ENCODE results near the gene GRIN3B.

GRIN3B gene

DNA sequence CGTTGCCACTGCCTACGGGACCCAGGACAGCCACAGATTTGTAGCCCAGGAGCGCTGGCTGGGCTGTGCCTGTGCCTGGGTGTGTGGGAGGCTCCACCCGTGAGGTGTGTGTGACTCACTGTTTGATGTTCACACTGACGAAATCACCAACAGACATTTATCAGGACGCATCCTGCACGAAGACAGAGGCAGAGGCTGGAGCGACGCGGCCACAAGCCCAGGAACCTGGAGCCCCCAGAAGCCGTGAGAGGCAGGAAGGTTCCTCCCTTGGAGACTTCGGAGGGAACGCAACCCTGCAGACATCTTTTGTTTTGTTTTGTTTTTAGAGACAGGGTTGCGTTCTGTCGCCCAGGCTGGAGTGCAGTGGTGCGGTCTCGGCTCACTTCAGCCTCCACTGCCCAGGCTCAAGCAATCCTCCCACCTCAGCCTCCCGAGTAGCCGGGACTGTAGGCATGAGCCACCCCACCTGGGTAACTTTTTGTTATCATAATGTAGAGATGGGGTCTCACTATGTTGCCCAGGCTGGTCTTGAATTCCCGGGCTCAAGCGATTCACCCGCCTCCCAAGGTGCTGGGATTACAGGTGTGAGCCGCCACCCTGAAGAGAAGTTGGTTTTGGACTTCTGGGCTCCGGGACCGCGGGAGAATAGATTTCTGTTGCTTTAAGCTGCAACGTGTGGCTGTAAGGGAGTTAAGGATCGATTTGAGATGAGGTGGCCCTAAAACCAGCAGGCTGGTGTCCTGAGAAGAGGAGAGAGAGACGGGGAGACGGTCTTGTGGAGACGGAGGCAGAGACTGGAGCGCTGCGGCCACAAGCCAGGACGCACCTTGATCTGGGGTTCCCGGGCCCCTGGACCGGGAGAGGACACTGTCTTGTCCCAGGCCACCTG, 41.0 kb upstream of the GRIN3B start:
- Histone ChIP-seq H3K27me3 (no peaks in the 10 kb centered on the region), H3K36me3 (peaks cover 58% of the 10 kb centered on the region), H3K4me1 (ENCODE audit: control insufficient read depth in 1 of 2, insufficient read depth in 1 of 2, low read depth in 1 of 2, low read length in 1 of 2) (peaks cover 1 to 3% of the 10 kb centered on the region in 2 experiments), H3K27ac (no peak overlapping the region), H3K4me3 (ENCODE audit: low read depth in 1 of 2, low read length in 1 of 2) (no peak overlapping the region), H3K9me3 (no peaks in the 10 kb centered on the region)
- no peak for TF ChIP-seq CTCF (IDR thresholded peaks at IDR 0.05)

DNA sequence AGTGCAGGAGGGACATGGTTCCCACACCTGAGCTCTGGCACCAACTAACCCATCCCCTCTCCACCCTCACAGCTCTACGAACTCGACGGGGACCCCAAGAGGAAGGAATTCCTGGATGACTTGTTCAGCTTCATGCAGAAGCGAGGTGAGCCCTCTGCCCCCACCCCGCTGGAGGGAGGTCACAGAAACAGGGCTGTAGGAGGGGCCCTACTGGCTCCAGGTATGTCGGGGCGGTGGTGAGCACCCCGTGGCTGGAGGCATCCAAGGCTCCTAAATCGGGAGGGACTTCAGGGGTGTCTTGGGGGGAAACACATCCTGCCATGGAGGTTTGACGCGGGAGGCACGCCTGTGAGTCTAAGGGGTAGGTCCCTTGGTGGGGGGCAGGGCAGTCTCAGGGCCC, 40.2 kb upstream of the GRIN3B start:
- Histone ChIP-seq H3K27ac (no peak overlapping the region), H3K27me3 (no peaks in the 10 kb centered on the region), H3K9me3 (no peaks in the 10 kb centered on the region), H3K36me3 (peaks cover 64% of the 10 kb centered on the region), H3K4me3 (ENCODE audit: low read depth in 1 of 2, low read length in 1 of 2) (no peak overlapping the region), H3K4me1 (ENCODE audit: control insufficient read depth in 1 of 2, insufficient read depth in 1 of 2, low read depth in 1 of 2, low read length in 1 of 2) (peaks cover 0 to 3% of the 10 kb centered on the region in 2 experiments)
- TF ChIP-seq CTCF (IDR thresholded peaks at IDR 0.05), result no peak

- H3K36me3 ChIP-seq, result peaks cover 66% of the 10 kb centered on the region
- no peak overlapping the region for H3K4me3 ChIP-seq (ENCODE audit: low read depth in 1 of 2, low read length in 1 of 2)
- no peaks in the 10 kb centered on the region for H3K27me3 ChIP-seq
- no peak for TF ChIP-seq CTCF (IDR thresholded peaks at IDR 0.05)
- peaks cover 0 to 3% of the 10 kb centered on the region in 2 experiments for H3K4me1 ChIP-seq (ENCODE audit: control insufficient read depth in 1 of 2, insufficient read depth in 1 of 2, low read depth in 1 of 2, low read length in 1 of 2)
- no peaks in the 10 kb centered on the region for H3K9me3 ChIP-seq
- H3K27ac ChIP-seq, result no peak overlapping the region
These were observed 39.6 kb upstream of the GRIN3B start for GRCh38 chr19:960601-960938.

DNA sequence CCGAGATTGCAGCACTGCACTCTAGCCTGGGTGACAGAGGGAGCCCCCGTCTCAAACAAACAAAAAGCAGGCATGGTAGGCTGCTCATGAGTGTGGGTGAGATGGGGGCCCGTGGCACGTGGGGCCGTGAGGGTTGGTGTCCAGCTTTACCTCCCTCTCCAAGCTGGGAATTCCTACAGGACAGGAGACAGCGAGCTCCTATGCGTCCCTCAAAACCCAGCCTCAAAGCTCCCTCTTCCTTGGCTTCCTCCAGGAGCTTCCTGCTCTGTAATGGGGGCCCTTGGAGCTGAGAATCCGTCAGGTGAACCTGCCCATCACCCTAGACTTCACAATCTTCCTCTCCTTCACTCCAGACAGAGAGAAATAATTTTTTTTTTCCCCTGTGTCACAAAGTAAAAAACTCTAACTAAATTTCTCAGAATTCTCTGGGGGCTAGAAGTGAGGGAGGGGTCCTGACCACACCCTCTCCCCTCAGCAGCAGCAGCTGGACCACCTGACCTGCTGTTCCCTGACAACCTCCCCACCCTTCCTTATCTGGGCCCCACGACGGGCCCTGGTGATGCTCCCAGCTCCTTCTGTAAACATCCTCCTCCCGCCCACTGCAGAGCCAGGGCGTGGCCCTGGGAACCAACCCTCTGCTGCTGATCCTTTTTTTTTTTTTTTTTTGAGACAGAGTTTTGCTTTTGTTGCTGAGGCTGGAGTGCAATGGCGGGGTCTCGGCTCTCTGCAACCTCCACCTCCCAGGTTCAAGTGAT, 38.2 kb upstream of the GRIN3B start:
- H3K36me3 ChIP-seq, result peaks cover 81% of the 10 kb centered on the region

More for the DNA sequence above, 38.2 kb upstream of the GRIN3B start:
- Histone ChIP-seq H3K4me1 (ENCODE audit: control insufficient read depth in 1 of 2, insufficient read depth in 1 of 2, low read depth in 1 of 2, low read length in 1 of 2) (no peaks in the 10 kb centered on the region), H3K27me3 (no peaks in the 10 kb centered on the region), H3K9me3 (no peaks in the 10 kb centered on the region), H3K4me3 (ENCODE audit: low read depth in 1 of 2, low read length in 1 of 2) (no peak overlapping the region), H3K27ac (no peak overlapping the region)
- TF ChIP-seq CTCF (IDR thresholded peaks at IDR 0.05), result no peak
